Testis (tissue), 3 donors: ENCODE results near the gene CLIC4. TPM values are rescaled to one million over a fixed set of nuclear protein-coding genes. Genes with fewer than 3 reads are reported as not detected.

Experiments used
- DNase-seq: peaks from one replicate; pipeline ENCODE4 v3.0.0-alpha.2; 2019
- H3K27ac ChIP-seq, 2 donors: fragments of 200-600 bp; sonication (generic); one replicate each; pipeline ENCODE4 v1.5.1; 2019
- H3K27me3 ChIP-seq: fragments of 200-600 bp; sonication (generic); one replicate; pipeline ENCODE4 v1.5.1; 2019
- H3K36me3 ChIP-seq: fragments of 200-600 bp; sonication (generic); one replicate; pipeline ENCODE4 v1.5.1; 2017; ENCODE audit warnings: low read depth; ENCODE audit errors: missing control alignments
- H3K4me1 ChIP-seq: fragments of 200-600 bp; sonication (generic); one replicate; pipeline ENCODE4 v1.5.1; 2019
- H3K4me3 ChIP-seq, 2 donors: fragments of 200-600 bp; sonication (generic); one replicate each; pipeline ENCODE4 v1.5.1; 2017 to 2019
- H3K9me3 ChIP-seq: fragments of 200-600 bp; sonication (generic); one replicate; pipeline ENCODE4 v1.5.1; 2017
- POLR2A ChIP-seq: fragments of 450-650 bp; IDR thresholded peaks from one replicate; pipeline ENCODE4 v1.6.1; 2017; ENCODE audit warnings: antibody characterized with exemption, mild to moderate bottlenecking, moderate library complexity
- WGBS, 2 donors: methylation state at CpG; one replicate each; pipeline ENCODE4 v1.1.5; 2018; 5-methylcytosine and 5-hydroxymethylcytosine counted together
- intact Hi-C: fragments of 100-400 bp; cut with DNase I; formaldehyde crosslinking; loops from one replicate; pipeline ENCODE4 v1.15.1; 2023; ENCODE audit warnings: low total_unique reads
- polyA plus RNA-seq: library from polyadenylated mRNA; stranded (reverse); fragments of 350-450 nt; fragmentation: Illumina TruSeq; extraction: RNeasy Lipid Tissue Mini Kit (QIAGEN cat#74804); gene quantifications from one replicate; pipeline ENCODE4 v1.2.3, GENCODE V29; 2014; ENCODE audit warnings: low read depth, low replicate concordance; ENCODE audit not compliant: insufficient read depth
- total RNA-seq, 2 donors: library from RNA; depleted of rRNA; stranded (reverse); fragments of >200 nt; gene quantifications; one replicate each; pipeline ENCODE4 v1.2.3, GENCODE V29; 2016
- TF ChIP-seq, protein P1 (sequence below), 3 experiments: fragments of 450-650 bp in 2 of 3; fragments of 200-600 bp in 1 of 3; sonication (generic) in 1 of 3; IDR thresholded peaks; one replicate each; pipeline ENCODE4 v1.5.1; 2016 to 2019; ENCODE audit warnings: antibody characterized with exemption in 3 of 3, mild to moderate bottlenecking in 2 of 3, moderate library complexity in 1 of 3

The CLIC4 gene
- total and polyA plus RNA-seq, 3 donors from 2014 or later = 47.2 to 72.4 (median 48.8) TPM

DNA sequence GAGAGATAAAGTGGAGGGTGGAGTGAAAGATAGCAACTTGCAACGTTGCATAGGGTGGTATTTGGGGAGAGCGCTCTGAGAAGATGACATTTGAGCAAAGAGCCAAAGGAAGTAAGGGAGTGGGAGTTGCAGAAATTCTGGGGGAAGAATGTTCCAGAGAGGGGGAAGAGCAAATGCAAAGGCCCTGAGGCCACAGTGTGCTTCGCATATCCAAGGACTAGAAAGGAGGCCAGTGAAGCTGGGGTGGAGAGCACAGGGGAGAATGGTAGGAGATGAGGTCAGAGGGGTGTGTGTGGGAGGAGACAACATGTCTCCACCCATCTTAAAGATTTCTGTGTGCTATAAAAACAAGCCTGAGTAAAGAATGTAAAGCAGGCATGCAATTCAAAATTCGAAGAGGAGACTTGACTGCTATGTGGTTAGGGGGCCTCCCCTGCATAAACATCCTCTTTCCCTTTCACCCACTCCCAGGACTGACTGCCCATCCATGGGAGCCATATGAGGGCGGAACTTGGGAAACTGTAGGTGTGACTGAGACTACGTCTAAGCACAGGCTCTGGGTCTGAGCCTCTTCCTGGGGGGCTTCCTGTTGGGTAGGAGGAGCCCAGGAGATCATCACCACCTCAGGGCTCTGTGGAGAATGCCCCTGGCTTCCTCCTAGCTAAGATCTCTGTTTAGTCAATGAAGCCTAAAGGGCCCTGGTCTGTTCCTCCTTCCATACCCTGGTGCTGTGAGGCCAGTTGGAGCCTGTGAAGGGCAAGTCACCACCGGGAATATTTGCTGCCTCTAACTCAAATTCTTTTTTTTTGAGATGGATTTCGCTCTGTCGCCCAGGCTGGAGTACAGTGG, 2.9 kb upstream of the CLIC4 start:
- Histone ChIP-seq H3K4me1 (peaks cover 8% of the 10 kb centered on the region), H3K27me3 (no peaks in the 10 kb centered on the region), H3K4me3 (no peak overlapping the region), H3K27ac (no peak overlapping the region), H3K9me3 (no peaks in the 10 kb centered on the region), H3K36me3 (no peaks in the 10 kb centered on the region)
- no peak for DNase-seq
- intact Hi-C loops = no loop called here
- WGBS, 2 donors = 74 to 81% methylated on average over 8 to 9 of the region's 9 CpGs
- TF ChIP-seq, protein P1, sequence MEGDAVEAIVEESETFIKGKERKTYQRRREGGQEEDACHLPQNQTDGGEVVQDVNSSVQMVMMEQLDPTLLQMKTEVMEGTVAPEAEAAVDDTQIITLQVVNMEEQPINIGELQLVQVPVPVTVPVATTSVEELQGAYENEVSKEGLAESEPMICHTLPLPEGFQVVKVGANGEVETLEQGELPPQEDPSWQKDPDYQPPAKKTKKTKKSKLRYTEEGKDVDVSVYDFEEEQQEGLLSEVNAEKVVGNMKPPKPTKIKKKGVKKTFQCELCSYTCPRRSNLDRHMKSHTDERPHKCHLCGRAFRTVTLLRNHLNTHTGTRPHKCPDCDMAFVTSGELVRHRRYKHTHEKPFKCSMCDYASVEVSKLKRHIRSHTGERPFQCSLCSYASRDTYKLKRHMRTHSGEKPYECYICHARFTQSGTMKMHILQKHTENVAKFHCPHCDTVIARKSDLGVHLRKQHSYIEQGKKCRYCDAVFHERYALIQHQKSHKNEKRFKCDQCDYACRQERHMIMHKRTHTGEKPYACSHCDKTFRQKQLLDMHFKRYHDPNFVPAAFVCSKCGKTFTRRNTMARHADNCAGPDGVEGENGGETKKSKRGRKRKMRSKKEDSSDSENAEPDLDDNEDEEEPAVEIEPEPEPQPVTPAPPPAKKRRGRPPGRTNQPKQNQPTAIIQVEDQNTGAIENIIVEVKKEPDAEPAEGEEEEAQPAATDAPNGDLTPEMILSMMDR (IDR thresholded peaks at IDR 0.05) = no peak
- no peak for TF ChIP-seq POLR2A

DNA sequence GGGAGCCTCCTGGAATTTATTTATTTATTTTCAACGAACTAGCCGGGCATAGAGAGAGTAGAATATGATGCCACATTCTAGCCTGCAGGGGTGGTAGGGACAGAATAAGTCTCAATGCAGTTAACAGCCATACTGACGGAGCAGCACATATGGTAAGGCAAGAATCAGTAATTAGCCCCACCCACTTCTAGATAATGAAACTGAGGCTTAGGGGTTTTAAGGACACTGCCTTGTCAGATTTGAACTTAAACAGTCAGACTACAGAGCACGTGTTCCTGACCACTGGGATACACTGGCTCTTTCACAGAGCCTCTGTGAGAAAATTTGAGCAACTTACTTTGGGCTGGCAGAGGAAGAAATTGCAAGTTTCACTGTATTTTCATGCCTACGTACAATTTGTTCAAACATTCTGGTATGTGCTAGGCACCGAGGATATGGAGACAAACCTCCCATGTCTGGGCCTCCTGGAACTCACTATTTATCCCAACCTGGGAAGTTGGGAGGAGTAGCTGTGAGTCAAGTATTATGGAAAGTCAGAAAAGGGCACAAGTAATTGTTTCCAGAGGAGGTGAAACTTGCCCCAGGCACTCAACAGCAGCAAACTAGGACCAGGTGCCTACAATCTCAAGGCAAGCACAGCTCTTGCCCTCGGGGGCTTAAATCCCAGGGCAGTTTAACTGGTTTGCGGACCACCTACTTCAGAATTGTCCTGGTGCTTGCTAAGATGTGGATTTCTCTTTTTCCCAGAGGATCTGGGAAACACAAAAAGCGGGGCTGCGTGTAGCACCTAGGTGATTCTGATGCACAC, 1.6 kb upstream of the CLIC4 start:
- TF ChIP-seq, protein P1 (IDR thresholded peaks at IDR 0.05) = no peak
- TF ChIP-seq POLR2A = no peak
- no peaks in the 10 kb centered on the region for H3K9me3 ChIP-seq
- intact Hi-C loops = no loop called here
- no peak overlapping the region for H3K4me3 ChIP-seq
- no peak for DNase-seq
- H3K4me1 ChIP-seq = peaks cover 11% of the 10 kb centered on the region
- H3K36me3 ChIP-seq = no peaks in the 10 kb centered on the region
- peak overlapping the region in 1 of 2 donors; percentile 72 for H3K27ac ChIP-seq
- WGBS, 2 donors = 46 to 51% methylated on average over 10 of the region's 10 CpGs
- H3K27me3 ChIP-seq = no peaks in the 10 kb centered on the region

DNA sequence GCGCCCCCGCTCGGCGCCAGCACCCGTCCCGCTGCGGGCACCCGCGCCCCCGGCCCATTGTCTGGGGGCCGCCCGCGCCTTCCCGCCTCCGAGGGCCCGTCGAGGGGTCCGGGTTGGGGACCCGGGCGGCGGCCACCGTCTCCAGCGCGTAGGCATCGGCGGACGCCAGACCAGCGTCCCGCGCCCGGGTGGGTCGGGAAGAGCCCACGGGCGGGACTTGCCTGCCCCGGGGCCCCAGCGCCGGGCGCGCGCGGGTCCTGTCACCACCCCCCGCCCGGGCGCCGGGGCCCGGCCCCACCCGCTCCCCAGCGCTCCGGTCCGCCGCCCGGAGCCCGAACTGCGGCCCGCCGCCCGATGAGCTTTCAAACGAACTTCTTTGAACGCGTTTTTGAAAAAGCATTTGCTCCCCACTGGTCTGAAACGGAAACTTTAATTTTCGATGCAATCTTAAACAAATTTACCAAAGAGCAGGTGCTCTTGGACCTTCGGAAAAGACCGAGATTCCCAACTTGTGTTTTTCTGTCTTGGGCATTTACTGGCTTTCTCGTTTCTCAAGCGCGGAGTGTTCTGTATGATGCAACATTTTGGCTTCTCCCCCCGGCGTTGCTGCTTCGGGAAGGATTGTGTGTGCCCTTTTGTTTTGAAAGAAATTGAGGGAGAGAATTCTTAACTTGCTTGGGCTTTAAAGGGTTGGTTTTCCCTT, 615 bp downstream of the CLIC4 start:
- Histone ChIP-seq H3K36me3 (no peaks in the 10 kb centered on the region), H3K4me1 (peaks cover 11% of the 10 kb centered on the region), H3K4me3 (peak overlapping the region; percentile 83 to 90), H3K27me3 (no peaks in the 10 kb centered on the region), H3K9me3 (no peaks in the 10 kb centered on the region), H3K27ac (peak overlapping the region; percentile 91 to 95)
- WGBS, 2 donors = 1 to 2% methylated on average over 31 to 58 of the region's 70 CpGs
- peak; percentile 70 for DNase-seq
- TF ChIP-seq, protein P1 (IDR thresholded peaks at IDR 0.05) = no peak
- no peak for TF ChIP-seq POLR2A
- intact Hi-C loops = no loop called here

DNA sequence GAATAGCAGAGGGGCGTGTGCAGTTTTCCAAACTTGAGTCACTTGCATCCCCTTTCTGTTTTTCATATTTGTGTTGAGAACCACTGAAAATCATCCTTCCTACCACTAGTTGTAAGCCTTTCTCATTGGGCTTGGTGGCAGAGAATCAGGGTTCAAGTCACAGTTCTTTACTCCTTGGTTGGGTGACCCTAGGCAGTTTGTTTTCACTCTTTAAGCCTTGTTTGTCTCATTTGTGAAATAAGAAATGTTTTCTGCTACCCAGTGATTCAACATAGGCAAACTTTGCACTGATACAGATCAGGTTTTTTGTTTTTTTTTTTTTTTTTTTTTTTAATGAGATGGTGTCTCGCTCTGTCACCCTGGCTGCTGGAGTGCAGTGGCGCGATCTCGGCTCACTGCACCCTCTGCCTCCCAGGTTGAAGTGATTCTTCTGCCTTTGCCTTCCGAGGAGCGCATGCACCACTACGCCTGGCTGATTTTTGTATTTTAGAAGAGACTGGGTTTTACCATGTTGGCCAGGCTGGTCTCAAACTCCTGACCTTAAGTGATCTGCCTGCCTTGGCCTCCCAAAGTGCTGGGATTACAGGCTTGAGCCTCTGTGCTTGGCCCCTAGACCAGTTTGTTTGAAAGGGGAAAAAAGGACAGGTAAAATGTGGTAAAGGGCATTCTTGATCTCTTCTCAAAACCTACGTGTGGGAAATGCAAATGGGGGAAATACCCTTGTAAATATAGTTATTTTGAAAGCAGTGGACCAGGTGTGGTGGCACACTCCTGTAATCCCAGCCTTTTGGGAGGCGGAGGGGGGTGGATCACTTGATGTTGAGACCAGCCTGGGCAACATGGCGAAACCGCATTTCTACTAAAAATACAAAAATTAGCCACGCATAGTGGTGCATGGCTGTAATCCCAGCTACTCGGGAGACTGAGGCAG, 3.2 kb downstream of the CLIC4 start:
- Histone ChIP-seq H3K27ac (no peak overlapping the region), H3K4me3 (no peak overlapping the region), H3K9me3 (no peaks in the 10 kb centered on the region), H3K4me1 (peaks cover 11% of the 10 kb centered on the region), H3K36me3 (no peaks in the 10 kb centered on the region), H3K27me3 (no peaks in the 10 kb centered on the region)
- TF ChIP-seq POLR2A = no peak
- TF ChIP-seq, protein P1 (IDR thresholded peaks at IDR 0.05) = no peak
- WGBS, 2 donors = 85 to 94% methylated on average over 14 of the region's 14 CpGs
- no peak for DNase-seq
- intact Hi-C loops = no loop called here
